ENCODE results near the gene SMAD2.

DNA sequence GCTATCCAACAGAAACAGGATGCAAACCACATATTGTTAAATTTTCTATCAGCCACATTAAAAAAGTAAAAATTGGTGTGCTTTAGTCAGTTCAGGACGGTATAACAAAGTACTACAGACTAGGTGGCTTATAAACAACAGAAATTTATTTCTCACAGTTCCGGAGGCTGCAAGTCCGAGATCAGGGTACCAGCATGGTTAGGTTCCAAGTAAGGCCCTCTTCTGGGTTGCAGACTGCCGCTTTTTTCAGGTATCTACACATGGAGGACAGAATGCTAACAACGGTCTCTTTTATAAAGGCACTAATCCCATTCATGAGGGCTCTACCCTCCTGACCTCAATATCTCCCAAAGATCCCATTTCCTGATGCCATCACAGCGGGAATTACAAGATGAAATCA is 10.5 kb downstream of the SMAD2 start:
- TF ChIP-seq, protein P1, sequence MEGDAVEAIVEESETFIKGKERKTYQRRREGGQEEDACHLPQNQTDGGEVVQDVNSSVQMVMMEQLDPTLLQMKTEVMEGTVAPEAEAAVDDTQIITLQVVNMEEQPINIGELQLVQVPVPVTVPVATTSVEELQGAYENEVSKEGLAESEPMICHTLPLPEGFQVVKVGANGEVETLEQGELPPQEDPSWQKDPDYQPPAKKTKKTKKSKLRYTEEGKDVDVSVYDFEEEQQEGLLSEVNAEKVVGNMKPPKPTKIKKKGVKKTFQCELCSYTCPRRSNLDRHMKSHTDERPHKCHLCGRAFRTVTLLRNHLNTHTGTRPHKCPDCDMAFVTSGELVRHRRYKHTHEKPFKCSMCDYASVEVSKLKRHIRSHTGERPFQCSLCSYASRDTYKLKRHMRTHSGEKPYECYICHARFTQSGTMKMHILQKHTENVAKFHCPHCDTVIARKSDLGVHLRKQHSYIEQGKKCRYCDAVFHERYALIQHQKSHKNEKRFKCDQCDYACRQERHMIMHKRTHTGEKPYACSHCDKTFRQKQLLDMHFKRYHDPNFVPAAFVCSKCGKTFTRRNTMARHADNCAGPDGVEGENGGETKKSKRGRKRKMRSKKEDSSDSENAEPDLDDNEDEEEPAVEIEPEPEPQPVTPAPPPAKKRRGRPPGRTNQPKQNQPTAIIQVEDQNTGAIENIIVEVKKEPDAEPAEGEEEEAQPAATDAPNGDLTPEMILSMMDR (conservative IDR thresholded peaks at IDR 0.05; ENCODE audit: low read depth, low read length), result no peak
- no peak for TF ChIP-seq EZH2phosphoT487 (IDR thresholded peaks at IDR 0.05; ENCODE audit: borderline replicate concordance, low read length)
